ENCODE measurements around the gene GALNTL6.

Gene GALNTL6

GRCh38 chr4:173074501-173074946 is 1261.3 kb downstream of the GALNTL6 start:
- no peak for DNase-seq (ENCODE audit: low read depth)

GRCh38 chr4:173076903-173077634 is 1263.9 kb downstream of the GALNTL6 start:
- no peak for DNase-seq (ENCODE audit: low read depth)

GRCh38 chr4:173088144-173088543 is 1274.9 kb downstream of the GALNTL6 start:
- DNase-seq (ENCODE audit: low read depth), result no peak
